GM21447 (cell line): ENCODE results near the gene TLK2.

Experiments
- ATAC-seq: cut with Tn5 transposase; IDR thresholded peaks from one replicate; pipeline ENCODE4 v1.9.1; 2021; ENCODE audit not compliant: unreplicated experiment

The TLK2 gene

DNA sequence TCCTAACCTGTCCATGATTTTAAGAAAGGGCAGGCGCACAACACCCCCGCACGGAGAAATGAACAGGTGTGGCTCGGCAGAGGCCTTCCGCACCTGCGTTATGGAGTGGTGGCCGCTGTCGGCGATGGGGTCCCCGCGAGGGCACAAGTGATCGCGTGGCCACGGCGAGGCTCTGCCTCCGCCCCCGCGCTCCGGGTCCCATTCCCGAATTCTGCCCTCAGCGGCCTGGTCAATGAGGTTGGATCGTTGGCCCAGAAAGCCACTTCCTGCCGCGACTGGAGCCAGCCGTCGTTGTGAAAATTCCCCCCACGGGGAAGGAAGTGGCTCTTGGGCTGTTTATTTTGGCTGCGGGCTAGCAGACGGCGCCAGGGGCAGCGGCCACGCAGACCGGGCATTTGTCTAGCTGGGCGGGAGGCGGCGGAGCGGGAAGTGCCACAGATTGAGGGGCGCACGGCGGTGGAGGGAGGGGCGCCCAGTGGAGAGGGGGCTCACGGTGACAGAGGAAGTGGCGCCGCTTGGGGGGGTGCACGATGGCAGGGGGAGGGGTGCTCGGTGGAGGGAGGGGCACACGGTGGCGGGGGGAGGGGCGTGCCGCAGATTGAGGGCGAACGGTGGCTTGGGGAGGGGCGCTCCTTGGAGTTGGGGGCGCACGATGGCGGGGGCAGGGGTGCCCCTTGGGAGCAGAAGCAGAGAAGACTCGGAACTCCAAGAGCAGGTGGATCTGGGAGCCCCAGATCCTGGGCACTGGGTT, 173.8 kb downstream of the TLK2 start:
- no peak for ATAC-seq

DNA sequence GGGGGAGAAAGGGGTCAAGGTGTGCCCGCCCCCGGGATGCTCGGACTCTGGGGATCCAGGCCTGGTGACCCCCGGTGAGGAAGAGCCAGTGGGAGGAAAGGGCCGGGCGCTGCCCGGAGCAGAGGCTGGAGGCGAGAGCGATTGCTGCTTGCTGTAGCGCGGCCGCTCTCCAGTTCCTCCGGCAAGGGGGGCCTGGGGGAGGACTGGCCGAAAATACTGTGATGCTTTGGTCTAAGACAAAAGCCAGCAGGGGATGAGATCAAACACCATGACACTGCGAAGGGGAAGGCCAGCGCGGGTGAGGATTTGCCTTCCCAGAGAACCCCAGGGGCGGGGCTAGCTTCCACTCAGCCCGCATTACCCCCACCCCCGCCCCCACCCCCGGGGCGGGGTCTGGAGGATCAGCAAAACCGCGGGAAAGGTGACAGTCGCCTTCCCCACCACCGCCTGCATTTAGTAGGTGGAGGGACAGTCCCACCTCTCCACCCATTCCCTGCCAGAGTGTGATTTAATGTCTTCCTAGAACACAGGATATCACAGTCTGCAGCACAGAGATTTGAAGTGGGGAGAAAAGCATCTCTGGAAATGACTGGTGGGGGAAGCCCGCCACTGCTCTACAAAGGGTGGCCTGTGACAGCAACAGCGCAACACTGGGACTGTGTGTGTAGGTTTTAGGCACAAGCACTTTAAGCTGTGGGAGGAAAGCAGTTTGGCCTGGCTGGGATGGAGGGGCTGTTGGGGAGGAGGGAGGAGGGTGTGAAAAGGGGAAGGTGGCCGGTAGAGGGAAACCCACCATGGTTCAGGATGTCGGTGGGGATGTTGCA, 174.6 kb downstream of the TLK2 start:
- ATAC-seq = peak; percentile 92

DNA sequence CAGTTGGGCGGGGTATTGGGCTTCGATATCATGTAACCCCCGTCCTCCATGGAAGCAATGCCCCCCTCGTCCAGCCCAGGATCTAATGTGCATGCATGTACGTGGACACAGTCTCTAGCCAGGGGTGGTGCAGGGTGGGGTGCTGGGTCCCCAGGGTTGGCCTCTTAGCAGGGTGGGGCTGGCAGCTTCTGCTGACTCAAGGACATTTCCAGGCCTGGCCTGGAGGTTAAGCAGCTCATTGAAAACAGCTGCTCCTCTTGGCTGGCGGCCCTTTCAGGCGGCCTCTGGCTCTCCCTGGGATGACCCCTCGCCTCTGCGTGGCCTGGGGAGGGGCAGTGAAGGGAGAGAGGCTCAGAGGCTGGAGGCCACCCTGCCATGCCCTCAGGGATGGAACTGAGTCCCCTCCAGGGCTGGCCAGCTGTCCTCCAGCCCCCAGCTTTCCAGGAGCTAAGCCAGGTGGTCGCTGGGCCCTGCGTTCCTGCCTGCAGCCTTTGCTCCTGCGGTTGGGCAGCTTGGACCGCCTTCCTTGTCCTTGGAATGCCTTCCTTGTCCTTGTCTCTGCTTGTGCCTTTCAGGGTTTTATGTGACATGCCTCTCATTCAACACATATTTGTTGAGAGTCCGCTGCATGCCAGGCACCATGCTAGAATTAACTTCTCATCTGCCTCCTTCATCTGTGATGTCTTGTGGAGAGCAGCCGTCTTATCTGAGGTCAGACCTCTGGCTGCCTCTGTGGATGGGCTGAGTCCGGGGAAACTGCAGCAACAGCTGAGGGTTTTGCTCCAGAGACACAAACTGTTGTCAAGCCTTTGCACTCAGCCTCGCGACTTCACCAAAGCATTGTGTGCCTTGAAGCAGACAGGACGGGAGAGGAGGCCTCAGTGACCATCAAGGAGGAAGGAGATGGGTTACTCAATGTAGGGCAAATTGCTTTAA, 175.5 kb downstream of the TLK2 start:
- no peak for ATAC-seq

DNA sequence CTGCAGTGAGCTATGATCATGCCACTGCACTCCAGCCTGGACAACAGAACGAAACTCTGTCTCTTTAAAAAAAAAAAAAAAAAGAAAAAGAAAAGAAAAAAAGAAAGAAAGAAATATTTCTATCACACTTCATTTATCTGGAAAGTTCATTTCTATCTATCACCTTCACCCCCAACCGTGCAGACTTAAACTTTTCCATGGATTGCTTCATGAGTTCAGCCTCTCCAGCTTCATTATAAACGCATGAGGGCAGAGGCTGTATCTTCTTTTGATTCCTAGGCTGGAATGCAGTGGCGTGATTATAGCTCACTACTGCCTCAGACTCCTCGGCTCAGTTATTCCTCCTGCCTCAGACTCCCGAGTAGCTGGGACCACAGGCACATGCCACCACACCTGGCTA, 177.0 kb downstream of the TLK2 start:
- no peak for ATAC-seq

DNA sequence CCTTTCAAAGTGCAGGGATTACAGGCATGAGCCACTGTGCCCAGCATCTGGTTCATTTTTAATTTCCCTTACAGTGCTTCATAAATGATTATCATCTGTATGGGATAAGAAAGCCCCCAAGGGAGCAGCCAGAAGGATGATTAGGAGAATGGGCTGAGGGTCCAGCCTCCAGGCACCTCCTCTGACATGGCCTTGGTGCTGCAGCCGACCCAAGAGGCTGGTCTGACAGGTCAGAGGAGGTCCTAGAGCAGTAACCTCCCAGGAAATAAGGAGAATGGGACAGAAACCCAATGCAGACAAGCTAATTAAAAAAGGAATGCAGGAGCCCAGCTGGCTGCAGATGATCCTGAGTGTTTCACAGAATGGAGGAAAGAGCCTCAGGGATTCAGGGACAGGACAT, 177.8 kb downstream of the TLK2 start:
- no peak for ATAC-seq

DNA sequence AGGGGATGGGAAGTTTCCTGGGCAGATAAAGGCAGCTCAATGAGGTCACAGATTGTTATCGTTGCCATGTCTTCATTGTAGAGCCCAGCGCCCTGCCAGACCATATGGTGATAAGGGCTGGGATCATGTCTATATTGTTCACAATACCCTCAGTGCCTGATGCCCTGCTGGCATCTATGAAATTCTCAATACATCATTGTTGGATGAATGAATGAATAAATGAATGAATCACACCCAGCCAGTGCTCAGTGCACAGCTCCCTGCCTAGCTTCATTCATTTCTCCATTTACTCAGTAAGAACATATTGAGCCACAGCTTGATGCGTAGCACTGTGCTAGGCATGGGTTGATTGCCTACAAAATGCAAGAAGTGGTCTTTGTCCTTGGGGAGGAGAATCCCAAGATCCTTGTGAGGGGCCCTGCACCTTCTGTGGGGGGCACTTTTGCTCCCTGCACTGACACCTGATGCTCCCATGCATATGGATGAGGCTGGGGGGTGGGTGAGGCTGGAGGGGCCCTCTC, 178.6 kb downstream of the TLK2 start:
- ATAC-seq = no peak

DNA sequence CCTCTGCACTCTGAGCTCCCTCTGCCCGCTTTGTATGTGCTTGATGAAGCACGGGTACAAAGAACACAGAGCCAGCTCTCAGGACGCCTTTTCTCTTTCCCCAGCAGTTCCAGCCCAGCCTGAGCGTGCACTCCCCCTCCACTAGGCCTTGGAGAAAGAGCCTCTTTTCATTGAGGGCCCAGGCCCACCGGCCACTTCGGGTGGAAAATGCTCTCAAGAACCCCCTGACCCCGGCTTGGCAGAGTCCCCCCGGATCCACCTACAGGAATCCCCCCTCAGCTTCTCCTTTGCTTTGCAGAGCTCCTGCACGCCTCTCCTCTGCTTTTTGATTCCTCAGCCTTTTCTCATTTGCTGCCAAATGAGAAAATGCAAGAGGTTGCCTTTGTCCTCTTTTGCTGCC, 179.1 kb downstream of the TLK2 start:
- no peak for ATAC-seq

DNA sequence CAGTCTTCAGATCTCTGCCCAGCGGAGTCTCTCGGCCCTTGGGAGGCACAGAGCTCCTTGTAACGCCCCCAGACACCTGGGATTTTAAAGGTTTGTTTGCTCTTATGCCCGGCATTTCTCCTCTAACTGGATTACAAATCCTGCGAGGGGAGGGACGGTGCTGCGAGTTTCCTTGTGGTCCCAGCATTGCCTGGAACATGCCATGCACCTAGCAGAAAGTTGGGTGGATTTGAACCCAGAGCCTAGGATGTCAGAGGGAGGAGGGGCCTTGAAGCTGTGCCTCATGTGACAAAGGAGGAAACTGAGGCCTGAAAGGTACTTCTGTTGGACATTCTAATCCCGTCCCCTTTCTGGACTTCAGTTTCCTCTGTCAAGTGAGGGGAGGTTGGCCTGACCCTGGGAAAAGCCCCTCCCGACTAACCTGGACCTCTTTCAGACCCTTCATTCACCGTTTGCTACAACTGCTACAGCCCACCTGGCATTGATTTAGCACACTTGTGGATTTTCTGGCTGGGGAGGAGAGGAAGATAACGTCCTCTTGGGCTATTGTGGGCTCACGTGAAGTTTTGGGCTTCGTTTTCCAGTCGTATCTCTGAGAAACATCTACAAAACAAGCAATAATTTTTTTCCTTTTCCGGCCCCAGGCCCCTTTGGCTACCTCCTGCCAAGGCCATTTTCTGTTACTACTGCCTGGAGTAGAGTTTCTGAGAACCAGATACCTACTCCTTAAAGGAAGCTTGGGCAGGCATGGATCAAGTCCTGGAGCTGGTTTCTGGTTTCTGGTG, 179.7 kb downstream of the TLK2 start:
- no peak for ATAC-seq

DNA sequence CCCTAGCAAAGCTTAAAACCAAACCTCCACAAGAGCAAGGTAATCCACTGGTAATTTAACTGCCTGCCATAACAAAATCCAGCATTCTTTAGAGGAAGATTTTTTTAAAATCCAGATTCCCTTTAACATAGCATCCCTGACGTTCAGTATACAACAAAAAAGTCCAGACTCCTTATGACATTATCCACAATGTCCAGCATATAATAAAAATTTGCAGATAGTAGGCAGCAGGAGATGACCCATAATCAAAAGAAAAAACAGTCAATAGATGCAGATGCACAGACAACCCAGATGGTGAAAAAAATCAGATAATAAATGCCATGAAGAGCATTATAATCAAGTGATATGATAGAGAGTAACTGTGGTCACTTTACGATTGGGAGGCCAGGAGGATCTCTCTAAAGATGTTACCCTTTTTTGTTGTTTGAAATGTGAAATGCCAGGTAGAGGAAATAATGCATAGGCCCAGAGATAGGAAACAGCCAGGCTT, 182.0 kb downstream of the TLK2 start:
- ATAC-seq = no peak

DNA sequence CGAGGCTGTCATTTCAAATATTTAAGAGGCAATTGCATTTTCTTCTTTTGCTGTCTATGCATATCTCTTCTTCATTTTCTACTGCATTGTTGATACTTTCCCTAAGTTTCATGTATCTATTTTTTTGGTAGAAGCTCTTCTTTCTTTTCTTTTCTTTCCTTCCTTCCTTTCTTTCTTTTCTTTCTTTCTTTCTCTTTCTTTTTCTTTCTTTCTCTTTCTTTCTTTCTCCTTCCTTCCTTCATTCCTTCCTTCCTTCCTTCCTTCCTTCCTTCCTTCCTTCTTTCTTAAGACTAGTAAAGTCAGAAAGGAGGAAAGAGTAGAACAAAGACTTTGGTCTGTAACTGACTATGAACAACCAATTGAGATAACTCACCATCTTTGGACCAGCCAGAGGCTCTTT, 182.7 kb downstream of the TLK2 start:
- ATAC-seq = no peak

DNA sequence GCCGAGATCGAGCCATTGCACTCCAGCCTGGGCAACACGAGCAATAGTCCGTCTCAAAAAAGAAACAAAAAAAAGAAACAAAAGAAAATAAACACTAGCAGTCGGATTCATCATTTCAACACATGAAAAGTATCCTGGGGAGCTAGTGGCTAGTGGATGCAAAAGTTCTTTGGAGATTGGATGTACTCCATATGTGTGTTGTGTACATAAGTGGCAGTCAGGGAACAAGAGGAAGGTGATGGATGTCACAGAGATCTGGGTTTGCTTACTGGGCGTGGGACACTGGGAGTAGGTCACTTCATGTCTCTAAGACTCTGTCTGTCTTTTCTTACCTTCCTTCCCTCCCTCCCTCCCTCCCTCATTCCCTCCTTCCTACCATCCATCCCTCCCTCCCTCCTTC, 184.2 kb downstream of the TLK2 start:
- no peak for ATAC-seq
